HepG2 (cell line): ENCODE measurements around the gene TCAP. TPM values are rescaled to one million over a fixed set of nuclear protein-coding genes. Genes with fewer than 3 reads are reported as not detected.

ENCODE experiments used
- ELF4 ChIP-seq: sonication (generic); formaldehyde crosslinking; IDR thresholded peaks from 2 replicates; pipeline ENCODE4 v1.5.0; 2020; ENCODE audit warnings: missing genetic modification reagents, mild to moderate bottlenecking, moderate library complexity, borderline replicate concordance
- FOXC1 ChIP-seq: sonication (generic); formaldehyde crosslinking; IDR thresholded peaks from 2 replicates; pipeline ENCODE4 v1.8.0; 2022; ENCODE audit warnings: mild to moderate bottlenecking, missing genetic modification reagents, borderline replicate concordance
- FOXK1 ChIP-seq: sonication (generic); formaldehyde crosslinking; IDR thresholded peaks from 2 replicates; pipeline ENCODE4 v1.4.0; 2020; ENCODE audit warnings: low read depth, missing genetic modification reagents, borderline replicate concordance
- FOXK2 ChIP-seq: fragments of 450-650 bp; IDR thresholded peaks from 2 replicates; pipeline ENCODE4 v1.6.1; 2016
- HMG20B ChIP-seq: conservative IDR thresholded peaks from 2 replicates; pipeline ENCODE4 v1.6.1; 2016; ENCODE audit warnings: missing genetic modification reagents, missing compliant biosample characterization
- NAIF1 ChIP-seq: sonication (generic); formaldehyde crosslinking; IDR thresholded peaks from 2 replicates; pipeline ENCODE4 v1.5.0; 2020; ENCODE audit warnings: mild to moderate bottlenecking, missing genetic modification reagents, borderline replicate concordance
- TCF7L2 ChIP-seq: IDR thresholded peaks from 2 replicates; pipeline ENCODE4 v1.6.1; 2011; ENCODE audit warnings: mild to moderate bottlenecking, low read depth, low read length, moderate library complexity
- ZMAT3 ChIP-seq: sonication (generic); formaldehyde crosslinking; conservative IDR thresholded peaks from 2 replicates; pipeline ENCODE4 v1.7.0; 2021; ENCODE audit warnings: missing genetic modification reagents
- ZMYM4 ChIP-seq: sonication (generic); formaldehyde crosslinking; IDR thresholded peaks from 2 replicates; pipeline ENCODE4 v1.8.1; 2023; ENCODE audit warnings: mild to moderate bottlenecking, missing genetic modification reagents
- ZNF317 ChIP-seq: sonication (generic); formaldehyde crosslinking; IDR thresholded peaks from 2 replicates; pipeline ENCODE4 v1.5.0; 2020; ENCODE audit warnings: mild to moderate bottlenecking, missing genetic modification reagents
- ZNF510 ChIP-seq: sonication (generic); formaldehyde crosslinking; IDR thresholded peaks from 2 replicates; pipeline ENCODE4 v1.4.0; 2020; ENCODE audit warnings: low read depth, mild to moderate bottlenecking, missing genetic modification reagents
- ZNF607 ChIP-seq: sonication (generic); formaldehyde crosslinking; IDR thresholded peaks from 2 replicates; pipeline ENCODE4 v1.5.1; 2020; ENCODE audit warnings: missing genetic modification reagents, mild to moderate bottlenecking, borderline replicate concordance
- ZNF761 ChIP-seq: sonication (generic); formaldehyde crosslinking; conservative IDR thresholded peaks from 2 replicates; pipeline ENCODE4 v1.4.0; 2020; ENCODE audit warnings: mild to moderate bottlenecking, missing genetic modification reagents
- ZNF773 ChIP-seq: sonication (generic); formaldehyde crosslinking; IDR thresholded peaks from 2 replicates; pipeline ENCODE4 v1.4.0; 2020; ENCODE audit warnings: missing genetic modification reagents, borderline replicate concordance
- ZNF788 ChIP-seq: sonication (generic); formaldehyde crosslinking; IDR thresholded peaks from 2 replicates; pipeline ENCODE4 v1.5.0; 2020; ENCODE audit warnings: mild to moderate bottlenecking, missing genetic modification reagents, borderline replicate concordance
- ZNF790 ChIP-seq: sonication (generic); formaldehyde crosslinking; IDR thresholded peaks from 2 replicates; pipeline ENCODE4 v1.8.0; 2022; ENCODE audit warnings: missing genetic modification reagents, mild to moderate bottlenecking, borderline replicate concordance
- ZSCAN31 ChIP-seq: sonication (generic); formaldehyde crosslinking; IDR thresholded peaks from 2 replicates; pipeline ENCODE4 v1.5.0; 2020; ENCODE audit warnings: low read depth, mild to moderate bottlenecking, missing genetic modification reagents
- polyA plus RNA-seq, 8 experiments: library from polyadenylated mRNA; depleted of rRNA in 3 of 8; stranded (reverse) in 7 of 8; unstranded in 1 of 8; fragments of >200 nt; fragmentation: Illumina TruSeq in 4 of 8; extraction: Trizol in 4 of 8; gene quantifications; 2 replicates each; pipeline versions ENCODE4 v1.2.1 to v1.2.3, GENCODE V29; 2011 to 2016; ENCODE audit warnings: low read depth in 4 of 8, missing spikeins in 1 of 8, mixed read lengths in 1 of 8; ENCODE audit not compliant: insufficient read depth in 1 of 8
- total RNA-seq, 5 experiments: library from RNA; depleted of rRNA; stranded (reverse); fragments of >200 nt; fragmentation: Illumina TruSeq; extraction: Trizol; gene quantifications; 2 replicates each; pipeline ENCODE4 v1.2.3, GENCODE V29; 2016; ENCODE audit warnings: low read depth in 1 of 5
- TF ChIP-seq, protein P1 (sequence below): sonication (generic); formaldehyde crosslinking; IDR thresholded peaks from 2 replicates; pipeline ENCODE4 v1.4.0; 2020; ENCODE audit warnings: missing genetic modification reagents
- TF ChIP-seq, protein P2 (sequence below): sonication (generic); formaldehyde crosslinking; IDR thresholded peaks from 2 replicates; pipeline ENCODE4 v1.4.0; 2020; ENCODE audit warnings: missing genetic modification reagents
- TF ChIP-seq, protein P3 (sequence below): sonication (generic); formaldehyde crosslinking; IDR thresholded peaks from 2 replicates; pipeline ENCODE4 v1.8.1; 2023; ENCODE audit warnings: mild to moderate bottlenecking, missing genetic modification reagents, borderline replicate concordance
- TF ChIP-seq, protein P4 (sequence below): sonication (generic); formaldehyde crosslinking; IDR thresholded peaks from 2 replicates; pipeline ENCODE4 v1.4.0; 2020; ENCODE audit warnings: missing genetic modification reagents
- TF ChIP-seq, protein P5 (sequence below): sonication (generic); formaldehyde crosslinking; IDR thresholded peaks from 2 replicates; pipeline ENCODE4 v1.8.1; 2023; ENCODE audit warnings: missing genetic modification reagents, inconsistent platforms, borderline replicate concordance

Gene TCAP
- total and polyA plus RNA-seq, 2 of the 13 experiments (the other 11 are each of a cell fraction or from before 2014, with no cell fraction given), result 0.24 to 0.65 TPM

DNA sequence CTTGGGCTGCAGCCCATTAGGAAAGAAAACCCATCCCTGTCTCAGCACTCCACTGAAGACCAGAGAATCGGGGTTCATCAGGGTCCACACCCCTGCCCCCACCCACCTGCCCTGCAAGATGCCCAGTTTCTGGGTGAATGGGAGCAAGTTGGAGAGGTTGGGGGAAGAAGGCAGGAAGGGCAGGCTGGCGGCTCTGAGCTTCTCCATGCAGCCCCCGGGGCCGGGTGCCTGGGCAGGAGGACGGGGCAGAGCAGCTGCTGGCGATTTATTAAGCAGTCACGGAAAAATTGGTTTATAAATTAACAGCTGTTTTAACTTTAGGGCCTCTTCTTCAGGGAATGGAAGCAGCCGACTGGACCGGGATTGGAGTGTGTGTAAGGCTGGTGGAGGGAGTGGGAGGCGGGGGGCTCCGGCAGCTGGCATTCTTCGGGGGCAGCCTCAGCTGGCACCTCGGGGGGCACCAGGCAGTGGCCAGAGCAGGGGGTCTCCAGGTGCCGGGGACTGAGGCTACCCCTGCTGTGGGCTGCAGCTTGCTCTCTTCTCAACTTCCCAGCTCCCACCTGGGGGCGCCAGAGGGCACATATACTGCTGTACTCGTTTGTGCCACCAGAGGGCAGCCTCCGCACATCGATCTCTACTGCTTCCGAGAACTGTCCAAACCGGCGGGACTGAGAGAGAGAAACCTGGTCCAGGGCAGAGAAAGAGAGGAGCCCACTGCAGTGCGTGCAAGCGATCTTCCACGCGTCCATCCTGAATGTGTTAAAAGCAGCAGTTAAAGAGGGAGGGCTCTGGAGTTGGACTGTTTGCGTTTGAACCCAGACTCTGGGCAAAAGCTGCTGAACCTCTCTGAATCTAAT lies 43.4 kb upstream of the TCAP start (continued):
- TF ChIP-seq, protein P1, sequence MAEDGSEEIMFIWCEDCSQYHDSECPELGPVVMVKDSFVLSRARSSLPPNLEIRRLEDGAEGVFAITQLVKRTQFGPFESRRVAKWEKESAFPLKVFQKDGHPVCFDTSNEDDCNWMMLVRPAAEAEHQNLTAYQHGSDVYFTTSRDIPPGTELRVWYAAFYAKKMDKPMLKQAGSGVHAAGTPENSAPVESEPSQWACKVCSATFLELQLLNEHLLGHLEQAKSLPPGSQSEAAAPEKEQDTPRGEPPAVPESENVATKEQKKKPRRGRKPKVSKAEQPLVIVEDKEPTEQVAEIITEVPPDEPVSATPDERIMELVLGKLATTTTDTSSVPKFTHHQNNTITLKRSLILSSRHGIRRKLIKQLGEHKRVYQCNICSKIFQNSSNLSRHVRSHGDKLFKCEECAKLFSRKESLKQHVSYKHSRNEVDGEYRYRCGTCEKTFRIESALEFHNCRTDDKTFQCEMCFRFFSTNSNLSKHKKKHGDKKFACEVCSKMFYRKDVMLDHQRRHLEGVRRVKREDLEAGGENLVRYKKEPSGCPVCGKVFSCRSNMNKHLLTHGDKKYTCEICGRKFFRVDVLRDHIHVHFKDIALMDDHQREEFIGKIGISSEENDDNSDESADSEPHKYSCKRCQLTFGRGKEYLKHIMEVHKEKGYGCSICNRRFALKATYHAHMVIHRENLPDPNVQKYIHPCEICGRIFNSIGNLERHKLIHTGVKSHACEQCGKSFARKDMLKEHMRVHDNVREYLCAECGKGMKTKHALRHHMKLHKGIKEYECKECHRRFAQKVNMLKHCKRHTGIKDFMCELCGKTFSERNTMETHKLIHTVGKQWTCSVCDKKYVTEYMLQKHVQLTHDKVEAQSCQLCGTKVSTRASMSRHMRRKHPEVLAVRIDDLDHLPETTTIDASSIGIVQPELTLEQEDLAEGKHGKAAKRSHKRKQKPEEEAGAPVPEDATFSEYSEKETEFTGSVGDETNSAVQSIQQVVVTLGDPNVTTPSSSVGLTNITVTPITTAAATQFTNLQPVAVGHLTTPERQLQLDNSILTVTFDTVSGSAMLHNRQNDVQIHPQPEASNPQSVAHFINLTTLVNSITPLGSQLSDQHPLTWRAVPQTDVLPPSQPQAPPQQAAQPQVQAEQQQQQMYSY, result no peak
- TF ChIP-seq, protein P2, sequence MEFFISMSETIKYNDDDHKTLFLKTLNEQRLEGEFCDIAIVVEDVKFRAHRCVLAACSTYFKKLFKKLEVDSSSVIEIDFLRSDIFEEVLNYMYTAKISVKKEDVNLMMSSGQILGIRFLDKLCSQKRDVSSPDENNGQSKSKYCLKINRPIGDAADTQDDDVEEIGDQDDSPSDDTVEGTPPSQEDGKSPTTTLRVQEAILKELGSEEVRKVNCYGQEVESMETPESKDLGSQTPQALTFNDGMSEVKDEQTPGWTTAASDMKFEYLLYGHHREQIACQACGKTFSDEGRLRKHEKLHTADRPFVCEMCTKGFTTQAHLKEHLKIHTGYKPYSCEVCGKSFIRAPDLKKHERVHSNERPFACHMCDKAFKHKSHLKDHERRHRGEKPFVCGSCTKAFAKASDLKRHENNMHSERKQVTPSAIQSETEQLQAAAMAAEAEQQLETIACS (CRISPR knock-in tag), result peak; percentile 59; the same call in 1 of the 2 replicates
- no peak for TF ChIP-seq ELF4 (CRISPR knock-in tag)
- no peak for TF ChIP-seq ZNF761 (CRISPR knock-in tag)
- TF ChIP-seq HMG20B (CRISPR knock-in tag), result no peak
- no peak for TF ChIP-seq ZNF510 (CRISPR knock-in tag)
- peak; percentile 66; the same call in 1 of the 2 replicates for TF ChIP-seq ZMAT3
- TF ChIP-seq, protein P3, sequence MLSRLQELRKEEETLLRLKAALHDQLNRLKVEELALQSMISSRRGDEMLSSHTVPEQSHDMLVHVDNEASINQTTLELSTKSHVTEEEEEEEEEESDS (CRISPR knock-in tag), result no peak
- no peak for TF ChIP-seq TCF7L2
- TF ChIP-seq ZNF790, result no peak
- no peak for TF ChIP-seq NAIF1 (CRISPR knock-in tag)
- no peak for TF ChIP-seq ZSCAN31
- no peak for TF ChIP-seq FOXK2
- no peak for TF ChIP-seq ZNF607 (CRISPR knock-in tag)
- TF ChIP-seq ZMYM4 (CRISPR knock-in tag), result peak; percentile 61
- peak; percentile 67; the same call in 1 of the 2 replicates for TF ChIP-seq FOXC1 (CRISPR knock-in tag)
- no peak; the same call in 1 of the 2 replicates for TF ChIP-seq ZNF788 (CRISPR knock-in tag)
- TF ChIP-seq ZNF317 (CRISPR knock-in tag), result no peak
- TF ChIP-seq, protein P4, sequence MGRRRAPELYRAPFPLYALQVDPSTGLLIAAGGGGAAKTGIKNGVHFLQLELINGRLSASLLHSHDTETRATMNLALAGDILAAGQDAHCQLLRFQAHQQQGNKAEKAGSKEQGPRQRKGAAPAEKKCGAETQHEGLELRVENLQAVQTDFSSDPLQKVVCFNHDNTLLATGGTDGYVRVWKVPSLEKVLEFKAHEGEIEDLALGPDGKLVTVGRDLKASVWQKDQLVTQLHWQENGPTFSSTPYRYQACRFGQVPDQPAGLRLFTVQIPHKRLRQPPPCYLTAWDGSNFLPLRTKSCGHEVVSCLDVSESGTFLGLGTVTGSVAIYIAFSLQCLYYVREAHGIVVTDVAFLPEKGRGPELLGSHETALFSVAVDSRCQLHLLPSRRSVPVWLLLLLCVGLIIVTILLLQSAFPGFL (CRISPR knock-in tag), result no peak
- TF ChIP-seq FOXK1, result no peak
- no peak for TF ChIP-seq ZNF773 (CRISPR knock-in tag)
- TF ChIP-seq, protein P5, sequence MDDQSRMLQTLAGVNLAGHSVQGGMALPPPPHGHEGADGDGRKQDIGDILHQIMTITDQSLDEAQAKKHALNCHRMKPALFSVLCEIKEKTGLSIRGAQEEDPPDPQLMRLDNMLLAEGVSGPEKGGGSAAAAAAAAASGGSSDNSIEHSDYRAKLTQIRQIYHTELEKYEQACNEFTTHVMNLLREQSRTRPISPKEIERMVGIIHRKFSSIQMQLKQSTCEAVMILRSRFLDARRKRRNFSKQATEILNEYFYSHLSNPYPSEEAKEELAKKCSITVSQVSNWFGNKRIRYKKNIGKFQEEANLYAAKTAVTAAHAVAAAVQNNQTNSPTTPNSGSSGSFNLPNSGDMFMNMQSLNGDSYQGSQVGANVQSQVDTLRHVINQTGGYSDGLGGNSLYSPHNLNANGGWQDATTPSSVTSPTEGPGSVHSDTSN, result no peak
